Testis (tissue), 3 donors: ENCODE measurements around the gene TP53INP2. TPM values are rescaled to one million over a fixed set of nuclear protein-coding genes. Genes with fewer than 3 reads are reported as not detected.
"Not testable (repeated sequence)": the region's sequence is repeated elsewhere in the genome, so short reads cannot be mapped to it uniquely, and the experiment has no call there.

ENCODE experiments used
- DNase-seq: peaks from one replicate; pipeline ENCODE4 v3.0.0-alpha.2; 2019
- H3K27ac ChIP-seq, 2 donors: fragments of 200-600 bp; sonication (generic); one replicate each; pipeline ENCODE4 v1.5.1; 2019
- H3K27me3 ChIP-seq: fragments of 200-600 bp; sonication (generic); one replicate; pipeline ENCODE4 v1.5.1; 2019
- H3K36me3 ChIP-seq: fragments of 200-600 bp; sonication (generic); one replicate; pipeline ENCODE4 v1.5.1; 2017; ENCODE audit warnings: low read depth; ENCODE audit errors: missing control alignments
- H3K4me1 ChIP-seq: fragments of 200-600 bp; sonication (generic); one replicate; pipeline ENCODE4 v1.5.1; 2019
- H3K4me3 ChIP-seq, 2 donors: fragments of 200-600 bp; sonication (generic); one replicate each; pipeline ENCODE4 v1.5.1; 2017 to 2019
- H3K9me3 ChIP-seq: fragments of 200-600 bp; sonication (generic); one replicate; pipeline ENCODE4 v1.5.1; 2017
- POLR2A ChIP-seq: fragments of 450-650 bp; IDR thresholded peaks from one replicate; pipeline ENCODE4 v1.6.1; 2017; ENCODE audit warnings: antibody characterized with exemption, mild to moderate bottlenecking, moderate library complexity
- WGBS, 2 donors: methylation state at CpG; one replicate each; pipeline ENCODE4 v1.1.5; 2018; 5-methylcytosine and 5-hydroxymethylcytosine counted together
- intact Hi-C: fragments of 100-400 bp; cut with DNase I; formaldehyde crosslinking; loops from one replicate; pipeline ENCODE4 v1.15.1; 2023; ENCODE audit warnings: low total_unique reads
- polyA plus RNA-seq: library from polyadenylated mRNA; stranded (reverse); fragments of 350-450 nt; fragmentation: Illumina TruSeq; extraction: RNeasy Lipid Tissue Mini Kit (QIAGEN cat#74804); gene quantifications from one replicate; pipeline ENCODE4 v1.2.3, GENCODE V29; 2014; ENCODE audit warnings: low read depth, low replicate concordance; ENCODE audit not compliant: insufficient read depth
- total RNA-seq, 2 donors: library from RNA; depleted of rRNA; stranded (reverse); fragments of >200 nt; gene quantifications; one replicate each; pipeline ENCODE4 v1.2.3, GENCODE V29; 2016
- TF ChIP-seq, protein P1 (sequence below), 3 experiments: fragments of 450-650 bp in 2 of 3; fragments of 200-600 bp in 1 of 3; sonication (generic) in 1 of 3; IDR thresholded peaks; one replicate each; pipeline ENCODE4 v1.5.1; 2016 to 2019; ENCODE audit warnings: antibody characterized with exemption in 3 of 3, mild to moderate bottlenecking in 2 of 3, moderate library complexity in 1 of 3

TP53INP2 gene
- total and polyA plus RNA-seq, 3 donors from 2014 or later: 35.3 to 59.9 (median 39.9) TPM

- intact Hi-C loops: no loop called here
- Histone ChIP-seq H3K9me3 (no peaks in the 10 kb centered on the region), H3K27me3 (no peaks in the 10 kb centered on the region), H3K4me1 (peaks cover 6% of the 10 kb centered on the region), H3K36me3 (no peaks in the 10 kb centered on the region), H3K4me3 (no peak overlapping the region), H3K27ac (no peak overlapping the region)
- TF ChIP-seq, protein P1, sequence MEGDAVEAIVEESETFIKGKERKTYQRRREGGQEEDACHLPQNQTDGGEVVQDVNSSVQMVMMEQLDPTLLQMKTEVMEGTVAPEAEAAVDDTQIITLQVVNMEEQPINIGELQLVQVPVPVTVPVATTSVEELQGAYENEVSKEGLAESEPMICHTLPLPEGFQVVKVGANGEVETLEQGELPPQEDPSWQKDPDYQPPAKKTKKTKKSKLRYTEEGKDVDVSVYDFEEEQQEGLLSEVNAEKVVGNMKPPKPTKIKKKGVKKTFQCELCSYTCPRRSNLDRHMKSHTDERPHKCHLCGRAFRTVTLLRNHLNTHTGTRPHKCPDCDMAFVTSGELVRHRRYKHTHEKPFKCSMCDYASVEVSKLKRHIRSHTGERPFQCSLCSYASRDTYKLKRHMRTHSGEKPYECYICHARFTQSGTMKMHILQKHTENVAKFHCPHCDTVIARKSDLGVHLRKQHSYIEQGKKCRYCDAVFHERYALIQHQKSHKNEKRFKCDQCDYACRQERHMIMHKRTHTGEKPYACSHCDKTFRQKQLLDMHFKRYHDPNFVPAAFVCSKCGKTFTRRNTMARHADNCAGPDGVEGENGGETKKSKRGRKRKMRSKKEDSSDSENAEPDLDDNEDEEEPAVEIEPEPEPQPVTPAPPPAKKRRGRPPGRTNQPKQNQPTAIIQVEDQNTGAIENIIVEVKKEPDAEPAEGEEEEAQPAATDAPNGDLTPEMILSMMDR (IDR thresholded peaks at IDR 0.05): no peak
- no peak for DNase-seq
- 87 to 90% methylated on average over 9 of the region's 9 CpGs for WGBS, 2 donors
These were observed 13.3 kb downstream of the TP53INP2 start for GRCh38 chr20:34717230-34718095.

DNA sequence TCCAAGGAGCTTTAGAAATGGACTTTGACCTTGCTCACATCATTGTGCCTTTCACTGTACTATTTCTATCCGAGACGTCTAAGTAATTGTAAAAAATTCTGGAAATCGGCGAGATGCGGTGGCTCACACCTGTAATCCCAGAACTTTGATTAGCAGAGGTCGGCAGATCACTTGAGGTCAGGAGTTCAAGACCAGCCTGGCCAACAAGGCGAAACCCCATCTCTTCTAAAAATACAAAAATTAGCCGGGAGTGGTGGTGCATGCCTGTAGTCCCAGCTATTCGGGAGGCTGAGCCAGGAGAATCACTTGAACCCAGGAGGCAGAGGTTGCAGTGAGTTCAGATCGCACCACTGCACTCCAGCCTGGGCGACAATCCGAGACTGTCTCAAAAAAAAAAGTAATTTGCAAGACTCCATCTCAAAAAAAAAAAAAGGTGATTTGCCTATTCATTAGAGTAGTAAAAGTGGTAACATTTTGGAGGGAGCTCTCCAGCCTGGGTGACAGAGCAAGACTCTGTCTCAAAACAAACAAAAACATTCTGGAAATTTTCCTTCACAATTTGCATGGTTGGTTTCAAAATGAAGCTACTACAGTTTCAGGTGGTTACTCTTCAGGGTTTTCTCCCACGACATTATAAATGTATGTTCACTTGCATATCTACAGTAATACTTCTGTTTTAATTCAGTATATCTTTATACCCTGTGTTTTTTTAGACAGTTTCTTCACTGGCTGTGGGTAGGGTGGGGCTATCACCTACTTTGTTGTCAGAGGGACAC lies 15.3 kb downstream of the TP53INP2 start:
- H3K4me1 ChIP-seq, H3K27me3 ChIP-seq, H3K4me3 ChIP-seq, intact Hi-C loops, DNase-seq, H3K9me3 ChIP-seq, H3K27ac ChIP-seq, H3K36me3 ChIP-seq: not testable (repeated sequence)
- 89 to 99% methylated on average over 13 of the region's 13 CpGs for WGBS, 2 donors

GRCh38 chr20:34720266-34720665 lies 16.1 kb downstream of the TP53INP2 start:
- no peak overlapping the region for H3K27ac ChIP-seq
- no peaks in the 10 kb centered on the region for H3K4me1 ChIP-seq
- DNase-seq: no peak
- no peaks in the 10 kb centered on the region for H3K36me3 ChIP-seq
- WGBS, 2 donors: 65 to 77% methylated on average over 2 of the region's 2 CpGs
- intact Hi-C loops: no loop called here
- H3K4me3 ChIP-seq: no peak overlapping the region
- H3K9me3 ChIP-seq: no peaks in the 10 kb centered on the region
- no peaks in the 10 kb centered on the region for H3K27me3 ChIP-seq
- no peak for TF ChIP-seq POLR2A
- TF ChIP-seq, protein P1 (IDR thresholded peaks at IDR 0.05): no peak

DNA sequence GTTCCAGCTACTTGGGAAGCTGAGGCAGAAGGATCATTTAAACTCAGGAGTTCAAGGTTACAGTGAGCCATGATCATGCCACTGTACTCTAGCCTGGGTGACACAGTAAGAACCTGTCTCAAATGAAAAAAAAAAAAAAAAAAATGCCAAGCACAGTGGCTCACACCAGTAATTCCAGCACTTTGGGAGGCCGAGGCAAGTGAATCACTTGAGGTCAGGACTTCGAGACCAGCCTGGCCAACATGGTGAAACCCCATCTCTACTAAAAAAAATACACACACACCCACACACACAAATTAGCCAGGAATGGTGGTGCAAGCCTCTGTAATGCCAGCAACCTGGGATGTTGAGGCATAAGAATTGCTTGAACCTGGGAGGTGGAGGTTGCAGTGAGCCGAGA lies 18.4 kb downstream of the TP53INP2 start:
- H3K4me3 ChIP-seq, H3K4me1 ChIP-seq, H3K27ac ChIP-seq, DNase-seq, H3K9me3 ChIP-seq, intact Hi-C loops, H3K27me3 ChIP-seq, H3K36me3 ChIP-seq: not testable (repeated sequence)
- WGBS, 2 donors: 88 to 96% methylated on average over 3 of the region's 3 CpGs

GRCh38 chr20:34724172-34724571 lies 20.0 kb downstream of the TP53INP2 start:
- H3K27me3 ChIP-seq: no peaks in the 10 kb centered on the region
- H3K4me3 ChIP-seq: no peak overlapping the region
- no peak overlapping the region for H3K27ac ChIP-seq
- no peaks in the 10 kb centered on the region for H3K36me3 ChIP-seq
- TF ChIP-seq, protein P1 (IDR thresholded peaks at IDR 0.05): no peak
- no peak for TF ChIP-seq POLR2A
- 82 to 88% methylated on average over 3 of the region's 3 CpGs for WGBS, 2 donors
- DNase-seq: no peak
- no peaks in the 10 kb centered on the region for H3K9me3 ChIP-seq
- intact Hi-C loops: no loop called here
- H3K4me1 ChIP-seq: no peaks in the 10 kb centered on the region
